Upper lobe of right lung (tissue), 1 donor: ENCODE data around the gene PMM2. TPM values are rescaled to one million over a fixed set of nuclear protein-coding genes. Genes with fewer than 3 reads are reported as not detected.

Experiments
- ATAC-seq: fragments of 200-7000 bp; cut with Tn5 transposase; one replicate; pipeline ENCODE4 v1.9.1; 2020; ENCODE audit warnings: mild to moderate bottlenecking, moderate library complexity
- DNase-seq: peaks from one replicate; pipeline ENCODE4 v3.0.0-alpha.2; 2020
- H3K27ac ChIP-seq: fragments of 200-600 bp; one replicate; pipeline ENCODE4 v1.8.0; 2022
- H3K27me3 ChIP-seq: fragments of 200-600 bp; one replicate; pipeline ENCODE4 v1.8.0; 2022; ENCODE audit warnings: mild to moderate bottlenecking
- H3K36me3 ChIP-seq: fragments of 200-600 bp; one replicate; pipeline ENCODE4 v1.8.0; 2022
- H3K4me1 ChIP-seq: fragments of 200-600 bp; one replicate; pipeline ENCODE4 v1.8.0; 2022
- H3K4me3 ChIP-seq: fragments of 200-600 bp; one replicate; pipeline ENCODE4 v1.8.0; 2022; ENCODE audit warnings: mild to moderate bottlenecking
- H3K9me3 ChIP-seq: fragments of 200-600 bp; one replicate; pipeline ENCODE4 v1.8.0; 2022
- CTCF ChIP-seq: fragments of 200-600 bp; IDR thresholded peaks from one replicate; pipeline ENCODE4 v1.8.0; 2022; ENCODE audit warnings: antibody characterized with exemption
- intact Hi-C: fragments of 100-400 bp; cut with DNase I; formaldehyde crosslinking; loops from one replicate; pipeline ENCODE4 v1.11.0; 2022
- total RNA-seq: library from RNA; stranded (reverse); fragmentation: NEBNext Ultra II Directional; extraction: Animal tissue kit (Norgen Biotek cat#: 25700); gene quantifications from one replicate; pipeline ENCODE4 v1.2.1, GENCODE V29; 2021
- donor health status: DM: no; HTN: yes; CAD: no; lungs with severe emphysema.

PMM2 gene
- total RNA-seq, 1 donor from 2014 or later = 36.8 TPM

GRCh38 chr16:8773537-8773936, 24.1 kb upstream of the PMM2 start:
- Histone ChIP-seq H3K27ac (no peak overlapping the region), H3K36me3 (peaks cover under 1% of the 10 kb centered on the region), H3K4me3 (no peak overlapping the region), H3K27me3 (no peaks in the 10 kb centered on the region), H3K4me1 (no peaks in the 10 kb centered on the region), H3K9me3 (no peaks in the 10 kb centered on the region)
- DNase-seq = no peak
- ATAC-seq = no peak
- no peak for TF ChIP-seq CTCF
- intact Hi-C loops = no loop called here

- H3K4me1 ChIP-seq = no peaks in the 10 kb centered on the region
- no peaks in the 10 kb centered on the region for H3K27me3 ChIP-seq
- no peak for TF ChIP-seq CTCF
- no peak overlapping the region for H3K4me3 ChIP-seq
- ATAC-seq = no peak
- H3K36me3 ChIP-seq = no peaks in the 10 kb centered on the region
- DNase-seq = no peak
- H3K9me3 ChIP-seq = no peaks in the 10 kb centered on the region
- H3K27ac ChIP-seq = no peak overlapping the region
- intact Hi-C loops = no loop called here
These were observed 23.4 kb upstream of the PMM2 start for GRCh38 chr16:8774208-8774607.

- ATAC-seq (no peak), DNase-seq (no peak)
- no peaks in the 10 kb centered on the region for H3K27me3 ChIP-seq
- H3K27ac ChIP-seq = no peak overlapping the region
- TF ChIP-seq CTCF = no peak
- no peaks in the 10 kb centered on the region for H3K9me3 ChIP-seq
- H3K36me3 ChIP-seq = peaks cover 4% of the 10 kb centered on the region
- H3K4me3 ChIP-seq = no peak overlapping the region
- intact Hi-C loops = no loop called here
- no peaks in the 10 kb centered on the region for H3K4me1 ChIP-seq
These were observed 22.3 kb upstream of the PMM2 start for GRCh38 chr16:8775359-8775758.

- ATAC-seq = peak; percentile 59
- intact Hi-C loops = no loop called here
These were observed 21.5 kb upstream of the PMM2 start for GRCh38 chr16:8776129-8776584.

GRCh38 chr16:8777217-8777616, 20.4 kb upstream of the PMM2 start:
- peaks cover 4% of the 10 kb centered on the region for H3K36me3 ChIP-seq
- no peaks in the 10 kb centered on the region for H3K4me1 ChIP-seq
- no peak overlapping the region for H3K27ac ChIP-seq
- intact Hi-C loops = no loop called here
- no peak for ATAC-seq
- no peaks in the 10 kb centered on the region for H3K9me3 ChIP-seq
- no peaks in the 10 kb centered on the region for H3K27me3 ChIP-seq
- DNase-seq = no peak
- TF ChIP-seq CTCF = no peak
- no peak overlapping the region for H3K4me3 ChIP-seq

More at GRCh38 chr16:8776129-8776584, 21.5 kb upstream of the PMM2 start:
- no peaks in the 10 kb centered on the region for H3K27me3 ChIP-seq
- no peaks in the 10 kb centered on the region for H3K4me1 ChIP-seq
- no peak overlapping the region for H3K4me3 ChIP-seq
- no peak for TF ChIP-seq CTCF
- peaks cover 4% of the 10 kb centered on the region for H3K36me3 ChIP-seq
- DNase-seq = no peak
- H3K27ac ChIP-seq = no peak overlapping the region
- no peaks in the 10 kb centered on the region for H3K9me3 ChIP-seq

GRCh38 chr16:8781797-8782196, 15.8 kb upstream of the PMM2 start:
- ATAC-seq (peak; percentile 20), DNase-seq (no peak)
- no peaks in the 10 kb centered on the region for H3K9me3 ChIP-seq
- no peaks in the 10 kb centered on the region for H3K27me3 ChIP-seq
- no peaks in the 10 kb centered on the region for H3K4me1 ChIP-seq
- no peak for TF ChIP-seq CTCF
- peaks cover 4% of the 10 kb centered on the region for H3K36me3 ChIP-seq
- no peak overlapping the region for H3K4me3 ChIP-seq
- intact Hi-C loops = loop anchor here (10.0 kb wide), 1 partner anchor 57 kb away; no protein-coding TSS in a partner anchor
- H3K27ac ChIP-seq = no peak overlapping the region
